Breast epithelium (tissue), 4 donors: ENCODE results near the gene DPT. TPM values are rescaled to one million over a fixed set of nuclear protein-coding genes. Genes with fewer than 3 reads are reported as not detected.
A peak's percentile ranks its signal among the peaks of the same experiment; 100 is the strongest.

Experiments used
- DNase-seq, 2 donors: peaks; one replicate each; pipeline ENCODE4 v3.0.0-alpha.2; 2019; ENCODE audit warnings: low spot score in 2 of 2
- H3K27ac ChIP-seq, 2 donors: fragments of 200-600 bp; sonication (generic) in 1 of 2; one replicate each; pipeline ENCODE4 v1.5.1; 2016 to 2019; ENCODE audit warnings: mild to moderate bottlenecking in 1 of 2
- H3K27me3 ChIP-seq, 2 donors: fragments of 200-600 bp; sonication (generic) in 1 of 2; one replicate each; pipeline versions ENCODE4 v1.5.1 to v1.6.0; 2017 to 2019; ENCODE audit warnings: control low read depth in 1 of 2, mild to moderate bottlenecking in 1 of 2
- H3K36me3 ChIP-seq: fragments of 200-600 bp; one replicate; pipeline ENCODE4 v1.5.1; 2019
- H3K4me1 ChIP-seq, 2 donors: fragments of 200-600 bp; sonication (generic); one replicate each; pipeline ENCODE4 v1.5.1; 2016 to 2019; ENCODE audit warnings: control low read depth in 1 of 2
- H3K4me3 ChIP-seq, 3 donors: fragments of 200-600 bp; sonication (generic); 1 replicate in 2 of 3; 2 replicates in 1 of 3; pipeline ENCODE4 v1.5.1; 2016 to 2019; ENCODE audit warnings: mild to moderate bottlenecking in 3 of 3, moderate library complexity in 2 of 3
- H3K9me3 ChIP-seq, 2 donors: fragments of 200-600 bp; sonication (generic) in 1 of 2; one replicate each; pipeline ENCODE4 v1.5.1; 2016 to 2019; ENCODE audit warnings: control low read depth in 1 of 2
- CTCF ChIP-seq, 3 donors: fragments of 450-650 bp; IDR thresholded peaks; one replicate each; pipeline ENCODE4 v1.5.1; 2016 to 2017; ENCODE audit warnings: antibody characterized with exemption in 3 of 3, mild to moderate bottlenecking in 3 of 3, moderate library complexity in 3 of 3
- POLR2A ChIP-seq: fragments of 450-650 bp; IDR thresholded peaks from one replicate; pipeline ENCODE4 v1.6.1; 2016; ENCODE audit warnings: antibody characterized with exemption, mild to moderate bottlenecking, moderate library complexity
- POLR2AphosphoS5 ChIP-seq, 3 donors: sonication (generic); formaldehyde crosslinking; IDR thresholded peaks; one replicate each; pipeline ENCODE4 v1.6.1; 2017; ENCODE audit warnings: antibody characterized with exemption in 3 of 3
- intact Hi-C: fragments of 100-400 bp; cut with DNase I; formaldehyde crosslinking; loops from one replicate; pipeline ENCODE4 v1.15.1; 2023; ENCODE audit warnings: low total_unique reads
- total RNA-seq, 3 donors: library from RNA; depleted of rRNA; stranded (reverse); fragments of >200 nt; gene quantifications; one replicate each; pipeline ENCODE4 v1.1.0, GENCODE V29; 2016

Gene DPT
- total RNA-seq, 3 donors from 2014 or later = 26.9 to 740 (median 62.6) TPM

- Histone ChIP-seq H3K27ac (no peak overlapping the region), H3K4me3 (no peak overlapping the region), H3K9me3 (no peaks in the 10 kb centered on the region), H3K4me1 (no peaks in the 10 kb centered on the region), H3K27me3 (no peaks in the 10 kb centered on the region), H3K36me3 (no peaks in the 10 kb centered on the region)
- DNase-seq = no peak
- TF ChIP-seq CTCF (IDR thresholded peaks at IDR 0.05) = no peak
- intact Hi-C loops = loop anchor here (10.0 kb wide), 1 partner anchor 705 kb away; no protein-coding TSS in a partner anchor
Observed at GRCh38 chr1:168719306-168720111, 9.5 kb downstream of the DPT start.

GRCh38 chr1:168717906-168718891 is 10.8 kb downstream of the DPT start:
- no peaks in the 10 kb centered on the region for H3K27me3 ChIP-seq
- H3K9me3 ChIP-seq = no peaks in the 10 kb centered on the region
- no peaks in the 10 kb centered on the region for H3K36me3 ChIP-seq
- DNase-seq = no peak
- H3K4me3 ChIP-seq = no peak overlapping the region
- no peaks in the 10 kb centered on the region for H3K4me1 ChIP-seq
- no peak overlapping the region for H3K27ac ChIP-seq
- intact Hi-C loops = no loop called here
- TF ChIP-seq POLR2A (no peak), POLR2AphosphoS5 (IDR thresholded peaks at IDR 0.05) (no peak), CTCF (IDR thresholded peaks at IDR 0.05) (no peak)

- Histone ChIP-seq H3K4me3 (no peak overlapping the region), H3K4me1 (no peaks in the 10 kb centered on the region), H3K36me3 (no peaks in the 10 kb centered on the region), H3K27me3 (no peaks in the 10 kb centered on the region), H3K27ac (no peak overlapping the region), H3K9me3 (no peaks in the 10 kb centered on the region)
- TF ChIP-seq POLR2A (no peak), CTCF (IDR thresholded peaks at IDR 0.05) (no peak)
- intact Hi-C loops = no loop called here
- no peak for DNase-seq
Observed at GRCh38 chr1:168714012-168714411, 15.0 kb downstream of the DPT start.

GRCh38 chr1:168709405-168710363 is 19.3 kb downstream of the DPT start:
- H3K36me3 ChIP-seq = no peaks in the 10 kb centered on the region
- DNase-seq = no peak
- no peak for TF ChIP-seq CTCF (IDR thresholded peaks at IDR 0.05)
- no peak for TF ChIP-seq POLR2AphosphoS5 (IDR thresholded peaks at IDR 0.05)
- no peak for TF ChIP-seq POLR2A
- intact Hi-C loops = no loop called here
- H3K4me3 ChIP-seq = no peak overlapping the region
- H3K27me3 ChIP-seq = no peaks in the 10 kb centered on the region
- no peaks in the 10 kb centered on the region for H3K9me3 ChIP-seq
- H3K27ac ChIP-seq = peak overlapping the region; percentile 34 to 59
- no peaks in the 10 kb centered on the region for H3K4me1 ChIP-seq
